GM12878 (cell line): Measurements from ENCODE around the gene ZMIZ1. TPM values are rescaled to one million over a fixed set of nuclear protein-coding genes. Genes with fewer than 3 reads are reported as not detected.

Experiments used
- BHLHE40 ChIP-seq, 2 experiments: fragments of 450-650 bp in 1 of 2; IDR thresholded peaks; 2 replicates each; pipeline ENCODE4 v1.6.1; 2011 to 2017; ENCODE audit warnings: low read depth in 2 of 2, borderline replicate concordance in 1 of 2, improper control_type of control experiment in 1 of 2, low read length in 1 of 2, mild to moderate bottlenecking in 1 of 2
- CUX1 ChIP-seq: IDR thresholded peaks from 2 replicates; pipeline ENCODE4 v1.6.1; 2012; ENCODE audit warnings: improper control_type of control experiment, low read depth, low read length; ENCODE audit not compliant: insufficient replicate concordance
- E2F4 ChIP-seq: IDR thresholded peaks from 2 replicates; pipeline ENCODE4 v1.6.1; 2012; ENCODE audit warnings: low read depth, low read length, improper control_type of control experiment
- IKZF1 ChIP-seq: fragments of 450-650 bp; conservative IDR thresholded peaks from 2 replicates; pipeline ENCODE4 v1.6.1; 2017; ENCODE audit warnings: antibody characterized with exemption, mild to moderate bottlenecking
- MYC ChIP-seq: IDR thresholded peaks from 2 replicates; pipeline ENCODE4 v1.6.1; 2011; ENCODE audit warnings: mild to moderate bottlenecking, low read length, moderate library complexity, inconsistent platforms; ENCODE audit not compliant: insufficient read depth, insufficient replicate concordance, insufficient read length, severe bottlenecking
- PBX3 ChIP-seq: IDR thresholded peaks from 2 replicates; pipeline ENCODE4 v1.6.1; 2011; ENCODE audit warnings: mild to moderate bottlenecking, low read depth, low read length, moderate library complexity; ENCODE audit not compliant: insufficient replicate concordance
- RUNX3 ChIP-seq: IDR thresholded peaks from 2 replicates; pipeline ENCODE4 v1.6.1; 2012; ENCODE audit warnings: low read length, inconsistent platforms
- SKIL ChIP-seq: fragments of 450-650 bp; IDR thresholded peaks from 2 replicates; pipeline ENCODE4 v1.6.1; 2017; ENCODE audit warnings: mild to moderate bottlenecking, low read depth, inconsistent platforms; ENCODE audit not compliant: poor library complexity, severe bottlenecking
- SPI1 ChIP-seq: IDR thresholded peaks from 2 replicates; pipeline ENCODE4 v1.6.1; 2011; ENCODE audit warnings: low read depth, mild to moderate bottlenecking, low read length, moderate library complexity, borderline replicate concordance; ENCODE audit not compliant: insufficient read depth
- TCF12 ChIP-seq: IDR thresholded peaks from 2 replicates; pipeline ENCODE4 v1.6.1; 2011; ENCODE audit warnings: low read depth, mild to moderate bottlenecking, low read length
- USF1 ChIP-seq: IDR thresholded peaks from 2 replicates; pipeline ENCODE4 v1.6.1; 2011; ENCODE audit warnings: borderline replicate concordance, low read depth, mild to moderate bottlenecking, moderate library complexity, mixed read lengths, low read length; ENCODE audit not compliant: insufficient read depth; ENCODE audit errors: extremely low read length
- YY1 ChIP-seq: IDR thresholded peaks from 2 replicates; pipeline ENCODE4 v1.6.1; 2011; ENCODE audit warnings: low read depth, mild to moderate bottlenecking, low read length
- ZNF24 ChIP-seq: fragments of 450-650 bp; IDR thresholded peaks from 2 replicates; pipeline ENCODE4 v1.6.1; 2017; ENCODE audit warnings: antibody characterized with exemption, mild to moderate bottlenecking
- ZSCAN29 ChIP-seq: fragments of 450-650 bp; IDR thresholded peaks from 2 replicates; pipeline ENCODE4 v1.6.1; 2017; ENCODE audit warnings: mild to moderate bottlenecking, moderate library complexity
- polyA plus RNA-seq, 11 experiments: library from polyadenylated mRNA; depleted of rRNA in 4 of 11; unstranded in 6 of 11; stranded (reverse) in 5 of 11; fragments of >200 nt; fragmentation: Nextera tagmentation in 4 of 11; fragmentation: Illumina TruSeq in 1 of 11; extraction: Ambion mirVana in 4 of 11; extraction: Trizol in 1 of 11; gene quantifications; 1 replicate in 1 of 11; 2 replicates in 10 of 11; pipeline versions ENCODE4 v1.2.1 to v1.2.3, GENCODE V29; 2011 to 2016; ENCODE audit warnings: inconsistent platforms in 2 of 11, missing spikeins in 2 of 11, low read depth in 1 of 11
- total RNA-seq, 4 experiments: library from RNA; depleted of rRNA in 3 of 4; stranded (reverse); fragments of >200 nt in 3 of 4; fragmentation: Illumina TruSeq in 1 of 4; extraction: Trizol in 1 of 4; gene quantifications; 2 replicates each; pipeline versions ENCODE4 v1.2.1 to v1.2.3, GENCODE V29; 2013 to 2021

Gene ZMIZ1
- total and polyA plus RNA-seq, 10 of the 15 experiments (the other 5 are each of a cell fraction or from before 2014, with no cell fraction given) = 3.1 to 82.3 (median 14.9) TPM

- peak; percentile 49 for TF ChIP-seq SKIL
- TF ChIP-seq CUX1 = no peak
- TF ChIP-seq BHLHE40 (IDR thresholded peaks at IDR 0.05; ENCODE audit: borderline replicate concordance in 1 of 2, low read depth in 2 of 2, low read length in 1 of 2) = peak; percentile 98 to 99
- 0 out of 2 replicates have a peak, but pooled peaks have one; percentile 17 for TF ChIP-seq SPI1
- TF ChIP-seq MYC = no peak
- TF ChIP-seq ZNF24 = no peak
- TF ChIP-seq IKZF1 = peak; percentile 42; the same call in 1 of the 2 replicates
- peak; percentile 45 for TF ChIP-seq USF1
- peak; percentile 83 for TF ChIP-seq RUNX3
- TF ChIP-seq E2F4 = no peak
- TF ChIP-seq YY1 = peak; percentile 25; the same call in 1 of the 2 replicates
- TF ChIP-seq TCF12 = peak; percentile 55; the same call in 1 of the 2 replicates
- no peak for TF ChIP-seq ZSCAN29
- TF ChIP-seq PBX3 = peak; percentile 31
These were observed 48.3 kb downstream of the ZMIZ1 start (continued) for GRCh38 chr10:79116801-79117723.
